Measurements from ENCODE around the gene FADS6. TPM values are rescaled to one million over a fixed set of nuclear protein-coding genes. Genes with fewer than 3 reads are reported as not detected.

FADS6 gene
- total RNA-seq, 1 experiment from 2014 or later: not detected

GRCh38 chr17:74883241-74883745, 10.1 kb downstream of the FADS6 start:
- ATAC-seq (no peak), DNase-seq (no peak)
- no peaks in the 10 kb centered on the region for H3K9me3 ChIP-seq (ENCODE audit: low read length)
- intact Hi-C loops (cut with micrococcal nuclease): no loop called here
- H3K4me1 ChIP-seq (ENCODE audit: insufficient read depth, low read length): no peaks in the 10 kb centered on the region
- no peak overlapping the region for H3K4me3 ChIP-seq (ENCODE audit: low read length)
- H3K9ac ChIP-seq (ENCODE audit: low read length): no peak overlapping the region
- no peaks in the 10 kb centered on the region for H3K36me3 ChIP-seq (ENCODE audit: low read depth, low read length)
- H3K27ac ChIP-seq (ENCODE audit: low read length): no peak overlapping the region
- no peaks in the 10 kb centered on the region for H3F3A ChIP-seq (ENCODE audit: low read length, unreplicated experiment)
- no peak for TF ChIP-seq EZH2phosphoT487 (IDR thresholded peaks at IDR 0.05; ENCODE audit: borderline replicate concordance, low read length)
- TF ChIP-seq, protein P1, sequence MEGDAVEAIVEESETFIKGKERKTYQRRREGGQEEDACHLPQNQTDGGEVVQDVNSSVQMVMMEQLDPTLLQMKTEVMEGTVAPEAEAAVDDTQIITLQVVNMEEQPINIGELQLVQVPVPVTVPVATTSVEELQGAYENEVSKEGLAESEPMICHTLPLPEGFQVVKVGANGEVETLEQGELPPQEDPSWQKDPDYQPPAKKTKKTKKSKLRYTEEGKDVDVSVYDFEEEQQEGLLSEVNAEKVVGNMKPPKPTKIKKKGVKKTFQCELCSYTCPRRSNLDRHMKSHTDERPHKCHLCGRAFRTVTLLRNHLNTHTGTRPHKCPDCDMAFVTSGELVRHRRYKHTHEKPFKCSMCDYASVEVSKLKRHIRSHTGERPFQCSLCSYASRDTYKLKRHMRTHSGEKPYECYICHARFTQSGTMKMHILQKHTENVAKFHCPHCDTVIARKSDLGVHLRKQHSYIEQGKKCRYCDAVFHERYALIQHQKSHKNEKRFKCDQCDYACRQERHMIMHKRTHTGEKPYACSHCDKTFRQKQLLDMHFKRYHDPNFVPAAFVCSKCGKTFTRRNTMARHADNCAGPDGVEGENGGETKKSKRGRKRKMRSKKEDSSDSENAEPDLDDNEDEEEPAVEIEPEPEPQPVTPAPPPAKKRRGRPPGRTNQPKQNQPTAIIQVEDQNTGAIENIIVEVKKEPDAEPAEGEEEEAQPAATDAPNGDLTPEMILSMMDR (conservative IDR thresholded peaks at IDR 0.05; ENCODE audit: low read depth, low read length): no peak
- TF ChIP-seq EZH2 (IDR thresholded peaks at IDR 0.05; ENCODE audit: low read length, unreplicated experiment): no peak
- peaks cover 15% of the 10 kb centered on the region for H3K27me3 ChIP-seq (ENCODE audit: low read length)
- BruUV-seq (replicated peaks): no TSS peak
- no peaks in the 10 kb centered on the region for H3K79me2 ChIP-seq (ENCODE audit: low read length)
- H3K4me2 ChIP-seq (ENCODE audit: low read length): no peak overlapping the region
- no peaks in the 10 kb centered on the region for H3K9me2 ChIP-seq (replicated peaks; ENCODE audit: low read length)
- H2AFZ ChIP-seq (ENCODE audit: low read length): no peak overlapping the region
- ChIA-PET CTCF (no interaction called here), POLR2A (ENCODE audit: unreplicated experiment) (no interaction called here)
- no peaks in the 10 kb centered on the region for H4K20me1 ChIP-seq (ENCODE audit: low read length)

DNA sequence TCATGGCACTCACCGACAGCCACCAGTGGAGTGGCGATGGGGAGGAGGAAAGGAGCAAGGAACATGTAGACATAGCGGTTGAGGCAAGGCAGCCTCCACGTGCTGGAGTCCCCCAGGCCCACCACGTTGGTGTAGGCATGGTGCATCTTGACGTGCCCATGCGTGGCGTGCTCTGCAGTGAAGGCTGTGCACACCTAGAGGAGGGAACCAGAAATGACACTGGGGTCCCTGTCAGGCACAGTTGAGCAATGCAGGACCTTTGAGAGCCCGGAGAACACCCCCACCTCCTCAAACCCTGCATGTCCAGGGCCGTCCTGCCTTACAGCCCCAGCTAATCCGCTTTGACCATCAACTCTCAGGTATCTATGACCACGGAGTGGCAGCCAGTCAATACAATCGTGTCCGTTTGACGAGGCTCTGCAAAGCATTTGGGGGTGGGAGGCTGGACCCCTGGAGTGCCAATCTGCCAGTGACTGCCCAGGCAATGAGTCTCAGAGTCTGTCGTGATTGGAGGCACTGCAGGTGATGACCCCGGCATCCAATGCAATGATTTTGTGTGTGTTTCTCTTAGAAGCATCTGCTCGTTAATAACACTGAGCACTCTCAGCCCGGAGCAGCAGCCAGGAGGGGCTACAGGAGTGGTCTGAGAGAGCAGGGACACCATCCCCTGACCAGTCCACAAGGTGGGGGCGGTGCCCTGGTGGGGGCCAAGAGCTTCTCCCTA, 10.8 kb downstream of the FADS6 start:
- ATAC-seq (no peak), DNase-seq (no peak)
- Histone ChIP-seq H3K9me3 (ENCODE audit: low read length) (no peaks in the 10 kb centered on the region), H3K4me1 (ENCODE audit: insufficient read depth, low read length) (no peaks in the 10 kb centered on the region), H4K20me1 (ENCODE audit: low read length) (no peaks in the 10 kb centered on the region), H3K4me3 (ENCODE audit: low read length) (no peak overlapping the region), H3K9ac (ENCODE audit: low read length) (no peak overlapping the region), H3K27me3 (ENCODE audit: low read length) (peaks cover 15% of the 10 kb centered on the region), H2AFZ (ENCODE audit: low read length) (no peak overlapping the region), H3K79me2 (ENCODE audit: low read length) (no peaks in the 10 kb centered on the region), H3F3A (ENCODE audit: low read length, unreplicated experiment) (no peaks in the 10 kb centered on the region), H3K36me3 (ENCODE audit: low read depth, low read length) (no peaks in the 10 kb centered on the region), H3K27ac (ENCODE audit: low read length) (no peak overlapping the region), H3K4me2 (ENCODE audit: low read length) (no peak overlapping the region), H3K9me2 (replicated peaks; ENCODE audit: low read length) (no peaks in the 10 kb centered on the region)
- intact Hi-C loops (cut with micrococcal nuclease): no loop called here
- ChIA-PET CTCF (no interaction called here), POLR2A (ENCODE audit: unreplicated experiment) (interaction anchor here (0.6 kb wide), 1 partner anchor 10 kb away, joined by 15 read pairs; no protein-coding TSS in a partner anchor)
- BruUV-seq (replicated peaks): no TSS peak
- TF ChIP-seq, protein P1 (conservative IDR thresholded peaks at IDR 0.05; ENCODE audit: low read depth, low read length): no peak
- TF ChIP-seq EZH2phosphoT487 (IDR thresholded peaks at IDR 0.05; ENCODE audit: borderline replicate concordance, low read length) (no peak), EZH2 (IDR thresholded peaks at IDR 0.05; ENCODE audit: low read length, unreplicated experiment) (no peak)

DNA sequence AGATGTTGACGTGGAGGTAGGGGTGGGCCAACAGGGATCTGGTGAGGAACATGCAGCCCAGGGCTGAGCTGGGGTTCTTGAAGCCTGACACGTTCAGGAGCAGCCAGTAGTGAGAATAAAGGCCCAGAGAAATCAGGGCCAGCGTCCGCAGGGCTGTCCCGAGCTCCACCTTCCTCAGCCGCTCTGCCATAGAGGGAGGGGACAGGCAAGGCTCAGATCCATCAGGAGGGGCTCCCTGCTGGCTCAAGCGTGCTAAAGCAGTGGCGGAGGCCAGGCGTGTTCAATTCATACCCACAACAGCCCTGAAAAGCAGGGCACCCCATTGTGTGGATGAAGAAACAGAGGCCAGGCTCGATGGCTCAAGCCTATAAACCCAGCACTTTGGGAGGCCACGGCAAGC, 12.4 kb downstream of the FADS6 start:
- Histone ChIP-seq H3K9me2 (replicated peaks; ENCODE audit: low read length) (no peaks in the 10 kb centered on the region), H3K36me3 (ENCODE audit: low read depth, low read length) (no peaks in the 10 kb centered on the region), H3K27me3 (ENCODE audit: low read length) (peaks cover 10% of the 10 kb centered on the region), H3F3A (ENCODE audit: low read length, unreplicated experiment) (no peaks in the 10 kb centered on the region), H3K9me3 (ENCODE audit: low read length) (no peaks in the 10 kb centered on the region), H4K20me1 (ENCODE audit: low read length) (no peaks in the 10 kb centered on the region), H3K79me2 (ENCODE audit: low read length) (no peaks in the 10 kb centered on the region), H3K27ac (ENCODE audit: low read length) (no peak overlapping the region), H3K4me1 (ENCODE audit: insufficient read depth, low read length) (no peaks in the 10 kb centered on the region), H3K4me2 (ENCODE audit: low read length) (no peak overlapping the region), H3K9ac (ENCODE audit: low read length) (no peak overlapping the region), H2AFZ (ENCODE audit: low read length) (no peak overlapping the region), H3K4me3 (ENCODE audit: low read length) (no peak overlapping the region)
- no peak for DNase-seq
- CTCF ChIA-PET: no interaction called here
- no peak for ATAC-seq
- TF ChIP-seq EZH2 (IDR thresholded peaks at IDR 0.05; ENCODE audit: low read length, unreplicated experiment) (no peak), EZH2phosphoT487 (IDR thresholded peaks at IDR 0.05; ENCODE audit: borderline replicate concordance, low read length) (no peak)
- TF ChIP-seq, protein P1 (conservative IDR thresholded peaks at IDR 0.05; ENCODE audit: low read depth, low read length): no peak
- BruUV-seq (replicated peaks): no TSS peak
- intact Hi-C loops (cut with micrococcal nuclease): no loop called here
- POLR2A ChIA-PET (ENCODE audit: unreplicated experiment): no interaction called here

Data from PC-3 (cell line).